IMR-90 (cell line): ENCODE data around the gene HS6ST2.

Experiments used
- POLR2A ChIP-seq: IDR thresholded peaks from 2 replicates; pipeline ENCODE4 v1.6.1; 2012; ENCODE audit warnings: mild to moderate bottlenecking, low read depth, low read length
- TF ChIP-seq, protein P1 (sequence below): conservative IDR thresholded peaks from 2 replicates; pipeline ENCODE4 v1.5.1; 2012; ENCODE audit warnings: mild to moderate bottlenecking, low read depth, low read length, improper control_type of control experiment

DNA sequence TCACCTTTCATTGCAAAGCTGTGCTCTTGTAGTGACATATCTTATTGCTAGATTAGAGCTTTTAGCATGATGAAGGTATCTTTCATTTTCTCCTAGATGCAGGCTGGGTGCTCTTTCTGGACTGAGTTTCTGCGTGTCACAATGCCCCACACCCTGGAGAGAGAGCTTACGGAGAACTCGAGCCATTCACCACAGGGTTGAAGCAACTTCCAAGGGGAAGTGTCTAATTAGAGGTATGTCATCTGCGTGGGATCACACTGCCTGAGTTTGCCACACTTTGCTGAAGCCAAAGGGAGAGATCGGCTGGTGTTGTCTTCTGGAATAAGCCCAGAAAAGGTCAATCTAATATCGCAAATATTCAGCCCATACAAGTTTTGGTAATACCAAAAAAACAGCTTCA lies 290.3 kb downstream of the HS6ST2 start:
- TF ChIP-seq, protein P1, sequence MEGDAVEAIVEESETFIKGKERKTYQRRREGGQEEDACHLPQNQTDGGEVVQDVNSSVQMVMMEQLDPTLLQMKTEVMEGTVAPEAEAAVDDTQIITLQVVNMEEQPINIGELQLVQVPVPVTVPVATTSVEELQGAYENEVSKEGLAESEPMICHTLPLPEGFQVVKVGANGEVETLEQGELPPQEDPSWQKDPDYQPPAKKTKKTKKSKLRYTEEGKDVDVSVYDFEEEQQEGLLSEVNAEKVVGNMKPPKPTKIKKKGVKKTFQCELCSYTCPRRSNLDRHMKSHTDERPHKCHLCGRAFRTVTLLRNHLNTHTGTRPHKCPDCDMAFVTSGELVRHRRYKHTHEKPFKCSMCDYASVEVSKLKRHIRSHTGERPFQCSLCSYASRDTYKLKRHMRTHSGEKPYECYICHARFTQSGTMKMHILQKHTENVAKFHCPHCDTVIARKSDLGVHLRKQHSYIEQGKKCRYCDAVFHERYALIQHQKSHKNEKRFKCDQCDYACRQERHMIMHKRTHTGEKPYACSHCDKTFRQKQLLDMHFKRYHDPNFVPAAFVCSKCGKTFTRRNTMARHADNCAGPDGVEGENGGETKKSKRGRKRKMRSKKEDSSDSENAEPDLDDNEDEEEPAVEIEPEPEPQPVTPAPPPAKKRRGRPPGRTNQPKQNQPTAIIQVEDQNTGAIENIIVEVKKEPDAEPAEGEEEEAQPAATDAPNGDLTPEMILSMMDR, result no peak
- no peak for TF ChIP-seq POLR2A
